Lung (tissue), 12 donors: ENCODE results near the gene AKAP13. TPM values are rescaled to one million over a fixed set of nuclear protein-coding genes. Genes with fewer than 3 reads are reported as not detected.

ENCODE experiments used
- ATAC-seq: fragments of 200-7000 bp; cut with Tn5 transposase; one replicate; pipeline ENCODE4 v1.9.1; 2020; ENCODE audit warnings: moderate number of reproducible peaks; ENCODE audit not compliant: insufficient read depth, low FRiP score
- DNase-seq, 3 donors: peaks; one replicate each; pipeline ENCODE4 v3.0.0-alpha.2; 2013 to 2017
- H3K27ac ChIP-seq, 2 donors: one replicate each; pipeline ENCODE4 v1.5.1; 2013; ENCODE audit warnings: mild to moderate bottlenecking in 2 of 2, moderate library complexity in 2 of 2, control low read depth in 1 of 2, inconsistent platforms in 1 of 2, low read depth in 1 of 2, low read length in 1 of 2
- H3K27me3 ChIP-seq, 3 donors: one replicate each; pipeline ENCODE4 v1.5.1; 2013; ENCODE audit warnings: low read length in 2 of 3; ENCODE audit not compliant: control insufficient read depth in 3 of 3, insufficient read depth in 3 of 3
- H3K36me3 ChIP-seq, 4 donors: one replicate each; pipeline ENCODE4 v1.5.1; 2013; ENCODE audit warnings: low read length in 4 of 4, mild to moderate bottlenecking in 1 of 4, moderate library complexity in 1 of 4; ENCODE audit not compliant: control insufficient read depth in 4 of 4, insufficient read depth in 4 of 4
- H3K4me1 ChIP-seq, 5 donors: one replicate each; pipeline ENCODE4 v1.5.1; 2013; ENCODE audit warnings: low read length in 5 of 5, mild to moderate bottlenecking in 2 of 5, moderate library complexity in 1 of 5; ENCODE audit not compliant: control insufficient read depth in 5 of 5, insufficient read depth in 5 of 5
- H3K4me3 ChIP-seq: one replicate; pipeline ENCODE4 v1.5.1; 2013; ENCODE audit warnings: mild to moderate bottlenecking, control low read depth, moderate library complexity
- H3K9ac ChIP-seq, 2 donors: one replicate each; pipeline ENCODE4 v1.5.1; 2013; ENCODE audit warnings: low read length in 2 of 2, control low read depth in 1 of 2; ENCODE audit not compliant: insufficient read depth in 1 of 2
- H3K9me3 ChIP-seq, 4 donors: one replicate each; pipeline ENCODE4 v1.5.1; 2013; ENCODE audit warnings: low read length in 3 of 4, mild to moderate bottlenecking in 1 of 4, moderate library complexity in 1 of 4; ENCODE audit not compliant: control insufficient read depth in 4 of 4, insufficient read depth in 3 of 4
- WGBS, 2 donors: extraction: QIAGEN DNeasy Blood & Tissue Kit; methylation state at CpG; one replicate each; pipeline ENCODE4 v1.1.7; 2013; 5-methylcytosine and 5-hydroxymethylcytosine counted together
- polyA plus RNA-seq, 2 donors: library from polyadenylated mRNA; stranded (reverse); fragments of 200-250 nt; gene quantifications; one replicate each; pipeline ENCODE4 v1.2.1, GENCODE V29; 2013
- total RNA-seq, 2 donors: library from RNA; depleted of rRNA in 1 of 2; stranded (reverse); fragments of >200 nt in 1 of 2; gene quantifications; one replicate each; pipeline ENCODE4 v1.2.1, GENCODE V29; 2014 to 2021
- TF ChIP-seq, protein P1 (sequence below): IDR thresholded peaks from 2 replicates; pipeline ENCODE4 v1.5.1; 2012; ENCODE audit warnings: mild to moderate bottlenecking; ENCODE audit errors: control extremely low read depth, extremely low read depth
- donor health status: control.
- donor health status: control.
- donor health status: Bipolar disorder and iron deficiency.
- donor health status: healthy.
- donor health status: DM: yes; HTN: yes; CAD: no.

The AKAP13 gene
- total and polyA plus RNA-seq, 4 donors = 102 to 1,115 (median 259) TPM

DNA sequence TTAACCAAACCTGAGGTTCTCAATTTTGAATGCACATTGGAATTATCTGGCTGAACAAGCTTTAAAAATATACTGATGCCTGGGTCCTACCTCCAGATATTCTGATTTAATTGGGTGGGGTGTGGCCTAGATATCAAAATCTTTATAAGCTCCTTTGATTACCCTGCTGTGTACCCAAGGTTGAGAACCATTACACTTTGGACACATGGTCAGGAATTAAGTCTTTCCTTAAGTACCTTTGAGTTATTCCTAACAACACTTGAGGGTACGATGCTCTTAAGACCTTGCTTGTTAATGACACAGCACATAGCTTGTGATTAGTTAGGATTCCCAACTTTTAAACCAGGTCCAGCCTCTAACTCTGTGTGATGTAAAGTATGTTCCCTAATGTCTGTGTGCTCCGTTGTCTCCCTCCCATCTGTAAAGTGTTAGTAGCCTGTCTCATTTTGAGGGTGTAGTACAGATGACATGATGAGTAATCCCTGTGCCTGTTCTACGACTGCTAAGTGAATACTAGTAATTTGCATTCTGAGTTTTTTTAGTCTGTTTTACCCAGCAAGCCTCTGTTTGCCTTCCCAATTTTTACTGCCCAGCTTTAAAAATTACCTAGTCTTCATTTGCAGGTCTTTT, 259.5 kb downstream of the AKAP13 start:
- no peaks in the 10 kb centered on the region for H3K27me3 ChIP-seq
- peaks cover 3 to 16% (median 13%) of the 10 kb centered on the region in 4 donors for H3K36me3 ChIP-seq
- H3K9me3 ChIP-seq = no peaks in the 10 kb centered on the region
- H3K9ac ChIP-seq = no peak overlapping the region
- WGBS, 2 donors = 53 to 74% methylated on average over 3 of the region's 3 CpGs
- H3K27ac ChIP-seq = peak overlapping the region in 1 of 2 donors; percentile 77
- H3K4me3 ChIP-seq = no peak overlapping the region
- DNase-seq (no peak), ATAC-seq (peak; percentile 69)
- peaks cover 0 to 20% (median 18%) of the 10 kb centered on the region in 5 donors for H3K4me1 ChIP-seq
- TF ChIP-seq, protein P1, sequence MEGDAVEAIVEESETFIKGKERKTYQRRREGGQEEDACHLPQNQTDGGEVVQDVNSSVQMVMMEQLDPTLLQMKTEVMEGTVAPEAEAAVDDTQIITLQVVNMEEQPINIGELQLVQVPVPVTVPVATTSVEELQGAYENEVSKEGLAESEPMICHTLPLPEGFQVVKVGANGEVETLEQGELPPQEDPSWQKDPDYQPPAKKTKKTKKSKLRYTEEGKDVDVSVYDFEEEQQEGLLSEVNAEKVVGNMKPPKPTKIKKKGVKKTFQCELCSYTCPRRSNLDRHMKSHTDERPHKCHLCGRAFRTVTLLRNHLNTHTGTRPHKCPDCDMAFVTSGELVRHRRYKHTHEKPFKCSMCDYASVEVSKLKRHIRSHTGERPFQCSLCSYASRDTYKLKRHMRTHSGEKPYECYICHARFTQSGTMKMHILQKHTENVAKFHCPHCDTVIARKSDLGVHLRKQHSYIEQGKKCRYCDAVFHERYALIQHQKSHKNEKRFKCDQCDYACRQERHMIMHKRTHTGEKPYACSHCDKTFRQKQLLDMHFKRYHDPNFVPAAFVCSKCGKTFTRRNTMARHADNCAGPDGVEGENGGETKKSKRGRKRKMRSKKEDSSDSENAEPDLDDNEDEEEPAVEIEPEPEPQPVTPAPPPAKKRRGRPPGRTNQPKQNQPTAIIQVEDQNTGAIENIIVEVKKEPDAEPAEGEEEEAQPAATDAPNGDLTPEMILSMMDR = no peak

DNA sequence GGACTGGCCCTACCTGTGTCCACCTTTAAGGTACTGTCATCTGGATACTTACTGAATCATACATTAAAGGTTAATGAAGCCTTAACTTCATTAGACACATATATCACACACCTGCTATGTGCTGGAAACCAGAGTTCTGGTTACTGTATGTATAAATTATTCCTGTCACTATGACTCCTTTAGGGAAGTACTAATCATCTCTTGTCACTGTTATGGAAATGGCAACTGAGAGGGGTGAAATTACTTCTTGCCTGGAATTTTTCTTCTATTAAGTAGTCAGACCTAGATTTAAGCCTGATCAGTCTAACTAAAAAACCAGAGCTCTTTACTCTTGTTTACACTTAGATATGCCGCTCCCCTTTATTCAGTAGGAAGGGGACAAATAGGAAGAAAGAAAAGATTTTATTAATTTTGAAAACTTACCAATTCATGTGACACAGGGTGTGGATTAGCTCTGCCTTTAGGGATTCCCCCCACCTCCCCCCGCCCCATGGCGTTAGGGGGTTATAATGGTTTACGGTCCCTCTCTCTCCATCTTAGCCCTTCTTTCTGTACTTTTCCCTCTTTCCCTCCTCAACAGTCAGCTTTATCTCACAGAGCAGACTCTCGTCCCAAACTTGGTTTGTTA, 261.8 kb downstream of the AKAP13 start:
- Histone ChIP-seq H3K9me3 (no peaks in the 10 kb centered on the region), H3K36me3 (peaks cover 7 to 29% (median 24%) of the 10 kb centered on the region in 4 donors), H3K4me3 (no peak overlapping the region), H3K27me3 (no peaks in the 10 kb centered on the region), H3K4me1 (peaks cover 0 to 25% (median 18%) of the 10 kb centered on the region in 5 donors), H3K27ac (peak overlapping the region; percentile 77 to 90), H3K9ac (peak overlapping the region in 1 of 2 donors; percentile 93)
- DNase-seq (peak in 1 of 3 donors; percentile 50), ATAC-seq (no peak)
- 81 to 91% methylated on average over 5 of the region's 5 CpGs for WGBS, 2 donors
- TF ChIP-seq, protein P1 = no peak

DNA sequence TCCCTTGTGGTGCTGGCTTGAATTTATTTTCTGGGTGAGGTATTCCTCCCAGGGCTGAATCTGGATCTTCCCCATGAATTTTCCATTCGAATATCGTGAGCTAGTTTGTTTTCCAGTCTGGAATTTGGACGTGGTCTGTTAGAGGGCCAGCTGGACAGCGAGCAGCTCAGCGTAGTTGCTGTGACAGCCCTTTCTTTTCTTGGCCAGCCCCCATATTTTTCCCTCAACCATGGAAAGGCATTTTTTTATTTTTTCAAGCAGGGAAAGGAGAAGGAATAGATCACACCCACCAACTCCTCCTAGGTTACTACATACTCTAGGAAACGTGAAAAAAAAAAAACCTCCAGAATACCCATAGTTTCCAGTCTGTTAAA, 262.3 kb downstream of the AKAP13 start:
- H3K4me1 ChIP-seq = peaks cover 0 to 25% (median 18%) of the 10 kb centered on the region in 5 donors
- H3K9ac ChIP-seq = peak overlapping the region in 1 of 2 donors; percentile 93
- no peak overlapping the region for H3K4me3 ChIP-seq
- DNase-seq (peak; percentile 88 to 97 (median 97)), ATAC-seq (no peak)
- H3K27me3 ChIP-seq = no peaks in the 10 kb centered on the region
- peaks cover 7 to 32% (median 24%) of the 10 kb centered on the region in 4 donors for H3K36me3 ChIP-seq
- 70 to 80% methylated on average over 6 of the region's 6 CpGs for WGBS, 2 donors
- H3K27ac ChIP-seq = peak overlapping the region; percentile 77 to 90
- no peaks in the 10 kb centered on the region for H3K9me3 ChIP-seq
- TF ChIP-seq, protein P1 = no peak
